HG03469 (cell line): ENCODE results near the gene MORF4L2.
"Not testable (repeated sequence)": the region's sequence is repeated elsewhere in the genome, so short reads cannot be mapped to it uniquely, and the experiment has no call there.

ENCODE experiments used
- ATAC-seq: cut with Tn5 transposase; IDR thresholded peaks from one replicate; pipeline ENCODE4 v1.9.1; 2021; ENCODE audit warnings: mild to moderate bottlenecking, moderate library complexity, moderate number of reproducible peaks; ENCODE audit not compliant: unreplicated experiment

The MORF4L2 gene

DNA sequence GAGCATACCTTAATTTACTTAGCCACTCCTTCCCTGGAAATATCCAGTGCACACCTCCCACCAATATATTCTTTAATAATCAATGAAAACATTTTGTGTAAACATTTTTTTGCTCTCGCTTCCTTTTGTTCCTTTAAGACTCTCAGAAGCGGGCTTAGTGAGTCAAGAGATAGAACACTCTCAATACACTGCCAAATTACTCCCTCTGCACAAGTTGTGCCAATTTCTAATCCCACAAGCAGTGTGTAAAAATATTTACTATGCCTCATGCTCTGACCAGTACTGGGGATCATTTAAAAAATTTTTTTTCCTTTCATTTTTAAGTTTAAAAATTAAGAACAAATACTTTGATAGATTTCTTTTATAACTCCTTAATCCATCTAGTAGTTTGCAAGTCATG is 5.1 kb downstream of the MORF4L2 start:
- ATAC-seq = no peak

DNA sequence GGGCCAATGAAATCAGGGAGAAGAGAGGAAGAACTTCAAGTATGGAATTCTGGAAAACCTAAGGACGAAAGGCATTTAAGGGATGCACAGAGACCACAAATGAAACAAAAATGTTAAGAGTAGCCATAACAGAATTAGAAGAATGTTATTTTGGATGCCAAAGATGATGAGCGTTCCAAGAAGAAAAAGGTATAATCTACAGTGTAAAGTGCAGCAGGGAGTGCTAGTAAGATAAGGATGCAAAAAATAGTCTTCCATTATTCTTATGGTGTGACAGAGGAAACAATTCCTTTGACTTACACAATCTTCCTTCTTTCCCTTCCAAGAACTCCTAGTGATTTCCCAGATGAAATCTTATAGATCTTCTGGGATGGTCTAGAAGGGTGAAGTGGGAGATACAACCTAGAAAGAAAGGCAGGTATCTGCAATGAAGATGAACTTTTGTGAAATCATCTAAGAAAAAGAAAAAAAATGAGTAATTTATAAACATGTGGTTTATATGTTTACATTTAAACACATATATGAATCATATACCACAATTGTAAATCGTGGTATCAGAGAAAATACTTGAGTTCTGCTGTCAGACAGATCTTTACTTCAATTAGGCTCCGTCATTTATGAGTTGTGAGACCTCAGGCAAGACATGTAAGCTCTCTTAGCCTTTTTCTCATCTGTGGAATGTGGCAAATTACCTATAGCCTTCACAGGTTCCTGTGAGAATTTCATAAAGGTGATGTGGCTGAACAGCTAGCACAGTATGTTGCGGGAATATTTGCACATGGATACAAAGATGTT is 8.1 kb downstream of the MORF4L2 start:
- no peak for ATAC-seq

DNA sequence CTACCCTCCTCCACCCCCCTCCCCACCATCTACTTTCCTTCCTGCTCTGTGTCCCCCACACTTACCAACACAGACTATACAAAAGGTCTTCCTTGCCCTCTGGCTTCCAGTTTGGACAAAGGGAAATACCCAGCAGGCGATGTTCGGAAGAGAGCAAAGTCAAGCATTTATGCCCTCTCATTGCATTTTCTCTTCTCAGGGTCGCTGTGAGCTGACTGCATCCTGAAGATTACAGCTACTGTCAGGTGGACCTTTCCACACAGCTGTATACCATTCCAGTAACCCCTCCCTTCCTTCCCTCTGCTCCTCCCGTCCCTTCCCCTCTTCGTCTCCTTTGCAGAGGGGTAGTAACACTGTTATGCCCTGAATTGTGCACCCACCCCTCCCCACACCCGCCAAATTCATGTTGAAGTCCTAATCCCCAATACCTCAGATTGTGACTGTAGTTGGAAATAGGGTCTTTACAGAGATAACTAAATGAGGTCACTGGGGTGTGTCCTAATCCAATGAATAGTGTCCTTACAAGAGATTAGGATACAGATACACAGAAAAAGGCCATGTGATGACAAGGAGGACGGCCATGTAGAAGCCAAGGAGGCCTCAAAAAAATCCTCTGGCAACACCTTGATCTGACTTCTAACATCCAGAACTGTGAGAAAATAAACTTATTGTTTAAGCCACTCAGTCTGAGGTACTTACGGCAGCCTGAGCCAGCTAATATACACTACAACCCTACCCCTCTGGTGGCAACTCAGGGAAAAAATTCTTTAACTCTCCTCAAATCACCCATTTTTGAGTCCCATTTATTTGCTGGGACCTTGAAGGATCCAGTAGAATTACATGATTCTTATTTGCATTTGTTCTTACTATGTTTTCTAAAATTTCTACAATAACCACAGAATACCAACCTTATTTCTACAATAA is 11.7 kb downstream of the MORF4L2 start:
- ATAC-seq = no peak

DNA sequence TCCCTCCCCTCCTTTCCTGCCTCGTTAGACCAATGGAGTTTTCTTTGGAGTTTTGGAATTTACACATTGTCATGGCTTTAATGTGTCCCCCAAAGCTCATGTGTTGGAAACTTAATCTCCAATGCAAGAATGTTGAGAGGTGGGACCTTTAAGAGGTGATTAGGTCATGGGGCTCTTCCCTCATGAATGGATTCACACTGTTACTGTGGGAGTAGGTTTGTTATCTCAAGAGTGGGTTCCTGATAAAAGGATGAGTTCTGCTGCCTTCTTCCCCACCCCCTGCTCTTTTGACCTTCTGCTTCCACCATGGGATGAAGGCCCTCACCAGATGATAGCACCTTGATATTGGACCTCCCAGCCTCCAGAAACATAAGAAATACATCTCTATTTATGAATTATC is 16.8 kb downstream of the MORF4L2 start:
- ATAC-seq = no peak

DNA sequence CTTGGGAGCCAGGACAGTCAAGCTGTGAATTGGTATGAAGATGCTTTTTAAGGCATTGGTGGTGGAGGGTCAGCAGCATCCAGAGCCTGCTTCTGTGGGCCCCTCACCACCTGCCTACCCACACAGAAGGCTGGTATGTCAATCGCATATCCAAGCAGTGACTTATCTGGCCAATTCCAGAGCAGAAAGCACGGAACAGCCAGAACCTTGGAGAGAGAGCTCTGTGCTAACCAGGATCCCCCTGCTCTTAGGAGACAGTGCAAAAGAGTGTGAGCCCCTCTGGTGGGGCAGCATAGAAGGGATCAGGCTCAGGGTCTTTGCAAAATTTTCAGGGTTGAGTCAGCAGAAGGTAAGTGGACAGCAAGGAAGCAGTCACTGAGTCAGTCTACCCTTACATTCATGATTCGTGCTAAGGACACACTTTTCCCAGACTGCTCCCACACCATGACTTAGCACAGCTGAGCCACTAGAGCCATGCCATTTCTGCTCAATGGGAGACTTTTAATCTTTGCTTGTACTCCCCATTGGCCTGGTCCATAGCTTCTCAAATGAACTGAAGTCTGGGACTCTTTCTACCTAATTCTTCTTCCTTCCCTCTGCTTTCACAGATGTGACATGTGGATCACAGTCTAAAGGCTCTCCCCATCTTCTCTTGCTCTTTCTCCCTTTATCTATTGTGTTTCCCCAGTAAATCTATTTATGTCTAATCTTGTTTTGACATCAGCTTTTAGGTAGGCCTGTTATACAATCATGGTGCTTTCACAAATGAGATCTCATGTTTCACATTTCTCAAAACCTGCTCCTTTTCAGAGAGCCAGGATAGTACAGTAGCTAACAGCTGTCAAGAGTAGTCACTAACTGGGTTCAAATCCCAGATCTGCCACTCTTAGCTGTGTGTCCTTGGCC is 20.0 kb downstream of the MORF4L2 start:
- no peak for ATAC-seq

DNA sequence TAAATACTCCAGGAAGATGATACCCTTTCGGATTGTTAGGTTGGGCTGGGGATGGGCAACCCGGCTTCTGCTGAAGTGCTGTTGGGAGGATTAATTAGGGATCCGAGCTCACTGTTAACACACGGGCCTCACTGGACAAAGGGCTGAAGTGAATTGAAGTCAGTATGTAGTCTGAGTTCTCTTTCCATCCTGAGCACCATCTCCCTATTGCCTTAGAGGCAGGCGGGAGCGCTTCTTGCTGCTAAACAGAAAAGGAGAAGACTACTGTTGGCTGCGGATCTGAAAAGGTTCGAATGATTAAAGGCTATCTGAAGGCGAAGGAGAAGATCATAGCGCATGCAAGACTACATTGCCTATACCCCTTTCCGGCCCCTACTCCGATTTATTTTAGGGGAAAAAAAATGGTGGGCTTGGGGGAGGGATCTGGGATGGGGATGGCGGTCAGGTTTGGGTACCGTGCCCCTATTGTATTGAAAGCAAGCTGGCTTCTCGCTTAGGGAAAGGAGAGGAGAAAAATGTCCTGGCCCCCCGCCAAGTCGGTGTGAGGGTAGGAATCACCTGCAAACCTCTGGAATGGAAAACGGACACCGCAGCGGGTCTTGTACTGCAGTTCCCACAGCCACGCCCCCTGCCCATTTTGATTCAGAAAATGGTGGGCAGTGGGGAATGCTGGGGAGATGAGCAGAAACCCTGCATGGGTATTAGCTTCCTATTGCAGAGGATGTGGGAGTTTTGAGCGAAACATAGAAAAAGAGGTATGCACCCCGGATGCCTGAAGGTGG is 22.3 kb downstream of the MORF4L2 start:
- ATAC-seq = no peak

DNA sequence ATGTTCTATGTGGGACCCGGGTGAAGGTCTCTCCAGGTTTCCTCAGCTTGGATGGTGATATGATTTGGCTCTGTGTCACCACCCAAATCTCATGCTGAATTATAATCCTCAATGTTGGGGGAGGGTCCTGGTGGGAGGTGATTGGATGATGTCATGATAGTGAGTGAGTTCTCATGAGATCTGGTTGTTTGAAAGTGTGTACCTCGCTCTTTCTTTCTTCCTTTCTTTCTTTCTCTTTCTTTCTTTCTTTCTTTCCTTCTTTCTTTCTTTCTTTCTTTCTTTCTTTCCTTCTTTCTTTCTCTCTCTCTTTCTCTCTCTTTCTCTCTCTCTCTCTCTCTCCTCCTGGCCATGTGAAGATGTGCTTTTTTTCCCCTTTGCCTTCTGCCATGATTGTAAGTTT is 27.0 kb downstream of the MORF4L2 start:
- ATAC-seq = not testable (repeated sequence)

DNA sequence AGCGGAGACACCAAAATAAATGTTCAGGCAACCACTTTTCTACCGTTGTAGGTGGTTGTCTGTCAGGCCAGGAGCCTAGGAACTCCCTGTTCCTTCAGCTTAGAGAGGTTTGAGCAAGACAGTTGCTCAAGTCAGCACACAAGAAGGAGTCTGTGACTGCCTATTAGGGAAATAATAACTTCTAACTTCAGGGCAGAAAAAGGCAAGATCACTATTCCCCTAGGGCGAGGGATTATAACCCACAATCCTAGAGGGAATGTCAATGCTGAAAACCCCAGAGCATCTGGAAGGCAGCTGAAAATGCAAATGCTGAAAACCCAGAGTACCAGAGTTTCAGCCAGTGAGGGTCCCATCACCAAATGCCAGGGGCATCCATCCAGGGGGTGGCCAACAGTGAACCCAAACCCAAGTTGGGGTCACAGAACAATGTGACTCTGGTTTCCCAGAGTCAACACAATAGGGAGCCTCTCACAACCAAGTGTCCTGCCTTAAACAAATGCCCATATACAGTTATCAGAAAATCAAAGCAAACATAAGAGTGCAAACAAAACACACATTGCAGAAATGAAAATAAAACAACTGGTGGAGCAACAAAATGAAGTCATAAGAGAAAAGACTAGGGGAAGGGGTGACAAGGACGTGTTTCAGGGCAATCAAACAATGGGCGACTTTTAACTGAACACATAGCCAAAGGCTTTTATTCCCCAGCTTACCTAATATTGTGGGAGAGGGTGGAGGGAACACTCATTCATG is 27.6 kb downstream of the MORF4L2 start:
- no peak for ATAC-seq

DNA sequence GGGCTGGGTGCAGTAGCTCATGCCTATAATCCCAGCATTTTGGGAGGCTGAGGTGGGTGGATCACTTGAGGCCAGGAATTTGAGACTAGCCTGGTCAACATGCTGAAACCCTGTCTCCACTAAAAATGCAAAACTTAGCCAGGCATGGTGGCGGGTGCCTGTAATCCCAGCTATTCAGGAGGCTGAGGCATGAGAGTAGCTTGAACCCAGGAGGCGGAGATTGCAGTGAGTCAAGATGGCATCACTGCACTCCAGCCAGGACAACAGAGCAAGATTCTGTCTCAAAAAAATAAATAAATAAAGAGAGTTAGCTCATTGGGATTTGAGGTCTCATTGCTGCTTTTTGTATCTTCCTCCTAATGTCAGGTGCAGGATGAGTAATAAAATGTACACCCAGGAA is 29.4 kb downstream of the MORF4L2 start:
- ATAC-seq = not testable (repeated sequence)

DNA sequence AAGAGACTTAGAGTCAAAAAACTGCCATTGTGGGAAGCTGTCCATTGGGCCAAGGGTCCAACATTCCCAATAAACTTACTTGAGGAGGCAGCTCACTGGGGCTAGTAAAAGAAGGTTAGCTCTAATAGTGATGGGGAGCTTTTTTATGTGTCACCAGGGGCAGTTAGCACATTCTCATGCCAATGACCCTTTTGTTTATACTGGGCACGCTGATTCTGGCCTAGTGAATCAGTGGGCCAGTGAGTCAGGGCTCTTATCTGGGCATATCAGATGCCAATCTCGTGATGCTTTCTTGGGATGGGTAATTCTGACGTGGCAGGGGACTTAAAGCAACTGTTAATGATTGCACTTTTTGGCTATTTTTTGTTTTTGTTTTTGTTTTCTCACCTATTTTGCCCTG is 29.9 kb downstream of the MORF4L2 start:
- no peak for ATAC-seq

DNA sequence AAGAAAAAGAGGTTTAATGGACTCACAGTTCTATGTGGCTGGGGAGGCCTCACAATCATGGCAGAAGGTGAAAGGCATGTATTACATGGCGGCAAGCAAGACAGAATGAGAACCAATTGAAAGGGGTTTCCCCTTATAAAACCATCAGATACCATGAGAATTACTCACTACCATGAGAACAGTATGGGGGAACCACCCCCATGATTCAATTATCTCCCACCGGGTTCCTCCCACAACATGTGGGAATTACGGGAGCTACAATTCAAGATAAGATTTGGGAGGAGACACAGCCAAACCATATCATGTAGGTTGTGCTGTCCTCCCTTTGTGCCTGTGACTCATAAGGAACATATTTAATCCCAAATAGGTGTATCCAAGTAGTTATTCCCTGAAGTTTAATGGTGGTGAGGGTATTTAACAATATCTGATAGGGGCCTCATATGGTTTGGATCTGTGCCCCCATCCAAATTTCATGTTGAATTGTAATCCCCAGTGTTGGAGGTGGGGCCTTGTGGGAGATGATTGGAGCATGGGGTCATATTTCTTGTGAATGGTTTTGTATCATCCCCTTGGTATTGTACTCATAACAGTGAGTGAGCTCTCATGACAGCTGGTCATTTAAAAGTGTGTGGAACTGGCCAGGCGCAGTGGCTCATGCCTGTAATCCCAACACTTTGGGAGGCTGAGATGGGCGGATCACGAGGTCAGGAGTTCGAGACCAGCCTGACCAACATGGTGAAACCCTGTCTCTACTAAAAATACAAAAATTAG is 31.1 kb downstream of the MORF4L2 start:
- ATAC-seq = not testable (repeated sequence)

DNA sequence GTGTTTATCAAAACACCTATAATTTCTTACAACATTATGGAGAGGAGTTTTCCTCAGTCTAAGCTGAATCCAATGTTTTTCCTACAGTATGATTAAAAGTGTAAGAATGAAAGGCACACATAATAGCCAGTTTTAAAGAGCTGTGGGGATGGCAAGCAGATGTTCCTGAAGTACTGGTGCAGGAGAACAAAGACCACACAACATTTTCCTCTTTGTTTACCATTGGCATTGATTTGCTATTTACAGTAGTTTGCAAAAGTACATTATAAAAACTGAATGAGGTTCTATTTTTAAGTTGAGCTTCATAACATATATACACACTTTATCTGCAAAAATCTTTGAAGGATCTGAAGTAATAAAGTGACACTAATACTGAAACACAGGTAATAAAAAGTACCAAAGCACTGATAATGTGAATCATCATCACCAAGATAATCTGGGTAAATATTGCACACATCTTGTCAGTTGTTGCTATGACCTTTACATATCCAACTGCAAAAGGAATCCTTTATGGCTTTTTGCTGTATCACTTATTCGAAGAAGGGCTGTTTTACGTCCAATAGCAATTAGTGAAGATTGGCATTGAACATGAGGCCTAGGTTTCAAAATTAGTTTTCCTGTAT is 35.2 kb downstream of the MORF4L2 start:
- no peak for ATAC-seq

DNA sequence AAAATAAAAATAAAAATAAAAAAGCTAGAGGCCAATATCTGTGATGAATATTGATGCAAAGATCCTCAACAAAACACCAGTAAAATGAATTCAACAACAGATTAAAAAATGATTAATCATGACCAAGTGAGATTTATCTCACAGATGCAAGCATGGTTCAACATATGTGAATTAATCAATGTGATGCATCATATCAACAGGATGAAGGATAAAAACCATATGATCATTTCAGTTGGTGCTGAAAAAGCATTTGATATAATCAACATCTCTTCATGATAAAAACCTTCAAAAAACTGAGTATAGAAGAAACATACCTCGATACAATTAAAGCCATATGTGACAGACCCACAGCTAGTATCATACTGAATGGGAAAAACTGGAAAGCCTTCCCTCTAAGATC is 38.9 kb downstream of the MORF4L2 start:
- no peak for ATAC-seq

DNA sequence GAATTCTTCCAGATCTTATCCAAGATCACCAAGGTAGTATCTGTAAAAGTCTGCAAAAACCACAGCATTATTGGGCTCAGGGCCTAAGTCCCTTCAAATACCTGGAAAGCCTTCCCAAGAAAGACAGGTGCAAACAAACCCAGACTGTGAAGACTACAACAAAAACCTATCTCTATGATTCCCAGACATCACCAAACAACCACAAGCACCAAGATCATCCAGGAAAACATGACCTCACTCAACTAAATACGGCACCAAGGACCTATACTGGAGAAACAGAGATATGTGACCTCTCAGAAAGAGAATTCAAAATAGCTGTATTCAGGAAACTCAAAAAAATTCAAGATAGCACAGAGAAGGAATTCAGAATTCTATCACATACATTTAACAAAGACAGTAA is 42.4 kb downstream of the MORF4L2 start:
- no peak for ATAC-seq

DNA sequence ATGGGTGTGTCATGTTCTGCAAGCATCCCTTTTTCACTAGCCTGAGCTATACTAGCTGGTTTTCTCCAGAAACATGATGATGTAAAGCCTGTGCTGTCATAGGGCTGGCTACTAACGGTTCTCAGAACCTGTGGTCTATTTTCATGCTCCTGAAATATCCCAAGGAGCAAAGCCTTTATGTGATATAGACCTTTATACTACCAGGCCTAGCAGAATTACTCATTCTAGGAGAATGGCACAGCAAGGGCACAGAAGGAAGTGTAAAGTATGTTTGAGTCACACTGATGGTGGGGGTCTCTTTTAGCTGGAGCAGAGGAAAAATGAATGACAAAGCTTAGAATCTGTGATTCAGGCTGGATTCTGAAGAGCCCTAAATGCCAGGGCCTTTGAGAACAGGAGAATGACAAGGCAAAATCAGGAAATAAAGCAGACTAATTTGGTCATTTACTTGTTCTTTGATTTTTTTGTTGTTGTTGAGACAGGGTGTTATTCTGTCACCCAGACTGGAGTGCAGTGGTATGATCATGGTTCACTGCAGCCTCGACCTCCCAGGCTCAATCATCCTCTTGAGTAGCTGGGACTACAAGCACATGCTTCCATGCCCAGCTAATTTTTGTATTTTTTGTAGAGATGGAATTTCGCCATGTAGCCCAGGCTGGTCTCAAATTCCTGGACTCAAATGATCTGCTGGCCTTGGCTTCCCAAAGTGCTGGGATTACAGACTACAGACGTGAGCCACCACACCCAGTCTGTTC is 45.9 kb downstream of the MORF4L2 start:
- ATAC-seq = no peak

DNA sequence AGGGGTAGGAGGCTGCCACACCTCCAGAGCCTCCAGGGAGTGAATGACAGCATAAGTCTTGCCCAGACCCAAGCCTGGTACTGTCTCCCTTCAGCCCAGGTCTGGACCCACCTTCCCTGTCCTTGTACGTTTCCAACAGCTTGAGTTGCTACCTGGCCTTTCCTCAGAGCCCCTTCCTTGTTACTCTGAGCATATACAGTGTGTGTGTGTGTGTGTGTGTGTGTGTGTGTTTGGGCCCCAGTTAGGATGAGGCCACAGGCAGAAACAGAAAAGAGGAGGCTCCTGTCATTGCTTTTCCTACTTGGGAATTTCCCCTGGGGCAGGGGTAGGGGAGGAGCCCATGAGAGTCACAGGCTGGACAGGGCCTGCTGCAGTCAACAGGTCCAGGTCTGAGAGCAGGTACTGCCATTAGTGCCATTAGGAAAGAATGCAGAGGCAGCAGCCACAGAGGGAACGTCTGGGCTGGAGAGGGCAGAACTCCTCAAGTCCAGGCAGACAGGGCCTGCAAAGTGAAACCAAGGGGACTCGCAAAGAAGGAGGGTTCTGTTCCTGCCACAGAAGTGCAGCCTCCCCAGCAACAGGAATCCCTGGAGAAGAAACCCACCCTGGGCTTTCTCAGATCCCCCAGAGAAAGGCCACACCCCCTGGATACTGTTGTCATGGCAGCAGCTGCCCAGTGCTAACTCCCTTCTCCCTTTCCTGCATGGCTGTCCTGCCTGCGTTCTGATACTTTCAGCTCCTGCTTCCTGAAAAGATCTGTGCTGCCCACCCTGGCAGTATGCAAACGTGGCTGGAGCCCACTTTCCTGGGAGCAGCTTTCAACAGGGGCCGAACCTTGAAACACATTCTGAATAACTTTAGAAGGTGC is 47.8 kb downstream of the MORF4L2 start:
- ATAC-seq = not testable (repeated sequence)
